ENCODE results near the gene RCL1. TPM values are rescaled to one million over a fixed set of nuclear protein-coding genes. Genes with fewer than 3 reads are reported as not detected.
"Not testable (repeated sequence)": the region's sequence is repeated elsewhere in the genome, so short reads cannot be mapped to it uniquely, and the experiment has no call there.

Gene RCL1
- 17.4 TPM for polyA plus RNA-seq (ENCODE audit: insufficient read length)

- DNase-seq: peak; percentile 95
These were observed at the start of gene RCL1 for GRCh38 chr9:4792572-4793458. RCL1 (plus strand) TSS chr9:4792944; CDS start chr9:4793092, 148 bp downstream.

- DNase-seq: no peak
These were observed 49.4 kb upstream of the RCL1 start for GRCh38 chr9:4743131-4743875.

- DNase-seq: no peak
These were observed 46.3 kb upstream of the RCL1 start for GRCh38 chr9:4746278-4747030.

GRCh38 chr9:4748612-4749011, 44.1 kb upstream of the RCL1 start:
- no peak for DNase-seq

GRCh38 chr9:4750023-4750673, 42.6 kb upstream of the RCL1 start:
- peak; percentile 19 for DNase-seq

GRCh38 chr9:4754530-4754929, 38.2 kb upstream of the RCL1 start:
- DNase-seq: not testable (repeated sequence)

GRCh38 chr9:4755026-4755609, 37.6 kb upstream of the RCL1 start:
- no peak for DNase-seq

- DNase-seq: no peak
These were observed 36.3 kb upstream of the RCL1 start for GRCh38 chr9:4756420-4756819.

- peak; percentile 19 for DNase-seq
These were observed 32.6 kb upstream of the RCL1 start for GRCh38 chr9:4760122-4760521.

GRCh38 chr9:4762108-4762885, 30.4 kb upstream of the RCL1 start:
- peak; percentile 63 for DNase-seq

- DNase-seq: no peak
These were observed 29.7 kb upstream of the RCL1 start for GRCh38 chr9:4762886-4763541.

- DNase-seq: no peak
These were observed 28.7 kb upstream of the RCL1 start for GRCh38 chr9:4764033-4764432.

- DNase-seq: no peak
These were observed 24.1 kb upstream of the RCL1 start for GRCh38 chr9:4768681-4769080.

- DNase-seq: no peak
These were observed 23.2 kb upstream of the RCL1 start for GRCh38 chr9:4769321-4770080.

GRCh38 chr9:4771788-4772187, 21.0 kb upstream of the RCL1 start:
- no peak for DNase-seq

GRCh38 chr9:4774209-4774608, 18.5 kb upstream of the RCL1 start:
- DNase-seq: no peak

- DNase-seq: not testable (repeated sequence)
These were observed 17.8 kb upstream of the RCL1 start for GRCh38 chr9:4774958-4775357.

- no peak for DNase-seq
These were observed 12.1 kb upstream of the RCL1 start for GRCh38 chr9:4780651-4781050.

- no peak for DNase-seq
These were observed 11.3 kb upstream of the RCL1 start for GRCh38 chr9:4781408-4781807.

- DNase-seq: not testable (repeated sequence)
These were observed 9.6 kb upstream of the RCL1 start for GRCh38 chr9:4783191-4783590.

Measured in hindlimb muscle (tissue), 1 donor.